GM23338 (cell line): ENCODE measurements around the gene TOX2. TPM values are rescaled to one million over a fixed set of nuclear protein-coding genes. Genes with fewer than 3 reads are reported as not detected.
A peak's percentile ranks its signal among the peaks of the same experiment; 100 is the strongest.

Experiments used
- ATAC-seq: fragments of 200-7000 bp; cut with Tn5 transposase; 3 replicates; pipeline ENCODE4 v1.9.1; 2020
- DNase-seq: peaks from one replicate; pipeline ENCODE4 v3.0.0-alpha.2; 2015; ENCODE audit warnings: low spot score
- H2AFZ ChIP-seq: fragments of 200-600 bp; sonication (generic); 2 replicates; pipeline ENCODE4 v1.8.0; 2016; ENCODE audit warnings: antibody characterized with exemption, mild to moderate bottlenecking, moderate library complexity
- H3F3A ChIP-seq: fragments of 200-600 bp; sonication (generic); replicated peaks from 2 replicates; pipeline ENCODE4 v1.8.0; 2017; ENCODE audit warnings: antibody characterized with exemption, mixed run types, low read depth
- H3K27ac ChIP-seq: fragments of 200-600 bp; sonication (generic); 2 replicates; pipeline ENCODE4 v1.6.1; 2016; ENCODE audit warnings: low read depth
- H3K27me3 ChIP-seq: fragments of 200-600 bp; sonication (generic); 2 replicates; pipeline ENCODE4 v1.8.0; 2016; ENCODE audit warnings: mild to moderate bottlenecking, mixed run types, moderate library complexity; ENCODE audit not compliant: insufficient read depth
- H3K36me3 ChIP-seq: fragments of 200-600 bp; sonication (generic); 2 replicates; pipeline ENCODE4 v1.8.0; 2016; ENCODE audit warnings: mild to moderate bottlenecking; ENCODE audit not compliant: insufficient read depth
- H3K4me1 ChIP-seq: fragments of 200-600 bp; sonication (generic); 2 replicates; pipeline ENCODE4 v1.8.0; 2016; ENCODE audit warnings: mild to moderate bottlenecking, moderate library complexity; ENCODE audit not compliant: insufficient read depth
- H3K4me2 ChIP-seq: fragments of 200-600 bp; sonication (generic); 2 replicates; pipeline ENCODE4 v1.7.1; 2017; ENCODE audit warnings: mixed run types
- H3K4me3 ChIP-seq: fragments of 200-600 bp; sonication (generic); 2 replicates; pipeline ENCODE4 v1.6.1; 2016; ENCODE audit warnings: mixed run types
- H3K79me2 ChIP-seq: fragments of 200-600 bp; sonication (generic); replicated peaks from 2 replicates; pipeline ENCODE4 v1.8.0; 2017; ENCODE audit warnings: mild to moderate bottlenecking; ENCODE audit not compliant: insufficient read depth
- H3K9me2 ChIP-seq: fragments of 200-600 bp; sonication (generic); 2 replicates; pipeline ENCODE4 v1.8.0; 2017; ENCODE audit not compliant: insufficient read depth
- H4K20me1 ChIP-seq: fragments of 200-600 bp; sonication (generic); replicated peaks from 2 replicates; pipeline ENCODE4 v1.8.0; 2017; ENCODE audit warnings: mild to moderate bottlenecking; ENCODE audit not compliant: insufficient read depth
- H3K27ac Mint-ChIP-seq: 2 replicates; pipeline ENCODE4 v1.8.0; 2020; ENCODE audit warnings: inconsistent platforms, mild to moderate bottlenecking, moderate library complexity, mixed read lengths
- H3K27me3 Mint-ChIP-seq: 3 replicates; pipeline ENCODE4 v1.8.0; 2022; ENCODE audit warnings: low read depth, mild to moderate bottlenecking, moderate library complexity, mixed read lengths, inconsistent platforms; ENCODE audit not compliant: insufficient read depth, poor library complexity
- H3K36me3 Mint-ChIP-seq: 3 replicates; pipeline ENCODE4 v1.8.0; 2021; ENCODE audit warnings: low read depth, mild to moderate bottlenecking, inconsistent platforms, moderate library complexity, mixed read lengths
- H3K4me1 Mint-ChIP-seq: 3 replicates; pipeline ENCODE4 v1.8.0; 2020; ENCODE audit warnings: mild to moderate bottlenecking, inconsistent platforms, mixed read lengths
- H3K4me3 Mint-ChIP-seq: 3 replicates; pipeline ENCODE4 v1.8.0; 2021; ENCODE audit warnings: moderate library complexity, mild to moderate bottlenecking, inconsistent platforms, mixed read lengths
- H3K9me3 Mint-ChIP-seq: 3 replicates; pipeline ENCODE4 v1.8.0; 2020; ENCODE audit warnings: moderate library complexity, mild to moderate bottlenecking, inconsistent platforms, mixed read lengths
- EZH2phosphoT487 ChIP-seq: fragments of 200-600 bp; sonication (generic); IDR thresholded peaks from one replicate; pipeline ENCODE4 v1.8.1; 2018; ENCODE audit warnings: antibody characterized with exemption; ENCODE audit not compliant: unreplicated experiment
- polyA plus RNA-seq: library from polyadenylated mRNA; unstranded; fragments of >200 nt; fragmentation: Nextera tagmentation; extraction: Ambion mirVana; gene quantifications from 2 replicates; pipeline ENCODE4 v1.2.1, GENCODE V29; 2016
- total RNA-seq: library from RNA; depleted of rRNA; stranded (reverse); fragments of >200 nt; shearing (Covaris generic); gene quantifications from 2 replicates; pipeline ENCODE4 v1.2.3, GENCODE V29; 2014
- TF ChIP-seq, protein P1 (sequence below): IDR thresholded peaks from 2 replicates; pipeline ENCODE4 v1.6.1; 2016; ENCODE audit warnings: antibody characterized with exemption
- TF ChIP-seq, protein P2 (sequence below), 2 experiments: fragments of 200-600 bp in 1 of 2; sonication (generic) in 1 of 2; conservative IDR thresholded peaks; 2 replicates each; pipeline versions ENCODE4 v1.5.1 to v1.6.1; 2016 to 2017; ENCODE audit warnings: antibody characterized with exemption in 2 of 2, low read depth in 2 of 2, mild to moderate bottlenecking in 2 of 2, moderate library complexity in 1 of 2
- TF ChIP-seq, protein P3 (sequence below): fragments of 250-450 bp; sonication (Bioruptor Pico); IDR thresholded peaks from 2 replicates; pipeline ENCODE4 v1.5.0; 2020; ENCODE audit warnings: mild to moderate bottlenecking, moderate library complexity

Gene TOX2
- total and polyA plus RNA-seq, 2 experiments from 2014 or later = 1.4 to 1.5 TPM

DNA sequence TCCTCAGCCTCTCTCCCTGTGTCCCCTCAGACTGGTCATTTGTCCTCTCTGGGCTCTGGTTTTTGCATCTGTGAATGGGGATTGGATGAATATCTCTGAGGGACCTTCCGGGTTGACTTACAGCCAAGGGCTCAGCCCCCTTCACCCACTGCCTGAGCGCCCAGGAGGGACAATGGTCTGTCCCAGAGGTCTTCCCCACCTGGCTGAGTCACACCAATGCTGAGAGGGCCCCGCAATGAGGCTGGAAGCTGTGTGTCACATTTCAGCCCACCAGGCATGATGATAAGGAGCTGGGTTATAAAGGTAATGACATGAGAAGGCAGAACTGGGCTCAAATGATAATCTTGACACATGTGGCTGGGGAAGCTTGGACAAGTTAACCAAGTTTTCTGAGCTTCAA is 70.5 kb downstream of the TOX2 start:
- Histone ChIP-seq H2AFZ (no peak overlapping the region), H3K36me3 (no peaks in the 10 kb centered on the region), H3K4me1 (no peaks in the 10 kb centered on the region), H3K9me2 (0 out of 2 replicates have a peak, but pooled peaks cover 3% of the 10 kb centered on the region), H3K27ac (no peak overlapping the region), H4K20me1 (no peaks in the 10 kb centered on the region), H3F3A (no peaks in the 10 kb centered on the region), H3K4me3 (no peak overlapping the region), H3K79me2 (no peaks in the 10 kb centered on the region), H3K27me3 (no peaks in the 10 kb centered on the region), H3K4me2 (no peak overlapping the region)
- peaks cover 7% of the 10 kb centered on the region for H3K27me3 Mint-ChIP-seq
- TF ChIP-seq, protein P1, sequence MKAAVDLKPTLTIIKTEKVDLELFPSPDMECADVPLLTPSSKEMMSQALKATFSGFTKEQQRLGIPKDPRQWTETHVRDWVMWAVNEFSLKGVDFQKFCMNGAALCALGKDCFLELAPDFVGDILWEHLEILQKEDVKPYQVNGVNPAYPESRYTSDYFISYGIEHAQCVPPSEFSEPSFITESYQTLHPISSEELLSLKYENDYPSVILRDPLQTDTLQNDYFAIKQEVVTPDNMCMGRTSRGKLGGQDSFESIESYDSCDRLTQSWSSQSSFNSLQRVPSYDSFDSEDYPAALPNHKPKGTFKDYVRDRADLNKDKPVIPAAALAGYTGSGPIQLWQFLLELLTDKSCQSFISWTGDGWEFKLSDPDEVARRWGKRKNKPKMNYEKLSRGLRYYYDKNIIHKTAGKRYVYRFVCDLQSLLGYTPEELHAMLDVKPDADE = no peak
- H3K9me3 Mint-ChIP-seq = peaks cover 6% of the 10 kb centered on the region; the same call in 1 of the 3 replicates
- no peaks in the 10 kb centered on the region for H3K36me3 Mint-ChIP-seq
- H3K4me3 Mint-ChIP-seq = no peak overlapping the region
- no peak for DNase-seq
- no peak overlapping the region for H3K27ac Mint-ChIP-seq
- ATAC-seq = no peak
- no peaks in the 10 kb centered on the region; the same call in 2 of the 3 replicates for H3K4me1 Mint-ChIP-seq

DNA sequence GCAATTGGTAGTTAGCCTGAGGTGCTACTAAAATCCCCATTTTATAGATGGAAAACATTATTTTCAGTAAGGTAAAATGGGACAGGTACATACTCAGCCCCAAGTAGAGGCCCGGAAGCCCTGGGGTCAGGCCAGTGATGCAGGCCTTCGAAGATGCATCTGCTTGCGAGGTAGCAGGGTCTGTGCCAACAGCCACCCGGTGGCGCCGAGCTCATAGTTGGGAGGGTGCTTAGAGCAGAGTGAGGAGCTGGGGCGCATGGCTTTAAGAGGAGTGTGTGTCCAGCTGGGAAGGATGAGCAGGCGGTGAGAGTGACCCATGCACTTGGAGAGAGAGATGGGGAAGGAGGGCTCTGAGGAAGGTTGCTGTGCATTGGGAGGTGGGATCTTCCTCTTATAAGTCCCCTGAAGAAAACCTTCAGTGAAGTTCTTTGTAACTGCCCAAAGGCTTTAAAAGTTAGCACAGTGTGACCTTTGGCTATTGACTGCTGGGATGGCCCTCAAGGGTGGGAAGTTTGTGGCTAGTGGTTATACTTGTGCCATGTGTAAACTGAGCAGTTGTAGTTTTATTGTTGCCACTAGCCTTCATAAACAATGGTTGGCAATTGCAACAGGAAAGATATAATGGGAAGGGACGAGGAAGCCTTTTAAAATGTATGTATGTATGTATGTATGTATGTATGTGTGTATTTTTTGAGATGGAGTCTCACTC is 71.1 kb downstream of the TOX2 start:
- no peaks in the 10 kb centered on the region for H4K20me1 ChIP-seq
- no peaks in the 10 kb centered on the region for H3K79me2 ChIP-seq
- TF ChIP-seq, protein P1 = no peak
- TF ChIP-seq, protein P2, sequence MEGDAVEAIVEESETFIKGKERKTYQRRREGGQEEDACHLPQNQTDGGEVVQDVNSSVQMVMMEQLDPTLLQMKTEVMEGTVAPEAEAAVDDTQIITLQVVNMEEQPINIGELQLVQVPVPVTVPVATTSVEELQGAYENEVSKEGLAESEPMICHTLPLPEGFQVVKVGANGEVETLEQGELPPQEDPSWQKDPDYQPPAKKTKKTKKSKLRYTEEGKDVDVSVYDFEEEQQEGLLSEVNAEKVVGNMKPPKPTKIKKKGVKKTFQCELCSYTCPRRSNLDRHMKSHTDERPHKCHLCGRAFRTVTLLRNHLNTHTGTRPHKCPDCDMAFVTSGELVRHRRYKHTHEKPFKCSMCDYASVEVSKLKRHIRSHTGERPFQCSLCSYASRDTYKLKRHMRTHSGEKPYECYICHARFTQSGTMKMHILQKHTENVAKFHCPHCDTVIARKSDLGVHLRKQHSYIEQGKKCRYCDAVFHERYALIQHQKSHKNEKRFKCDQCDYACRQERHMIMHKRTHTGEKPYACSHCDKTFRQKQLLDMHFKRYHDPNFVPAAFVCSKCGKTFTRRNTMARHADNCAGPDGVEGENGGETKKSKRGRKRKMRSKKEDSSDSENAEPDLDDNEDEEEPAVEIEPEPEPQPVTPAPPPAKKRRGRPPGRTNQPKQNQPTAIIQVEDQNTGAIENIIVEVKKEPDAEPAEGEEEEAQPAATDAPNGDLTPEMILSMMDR (conservative IDR thresholded peaks at IDR 0.05; ENCODE audit: low read depth in 2 of 2) = peak in 1 of 2 experiments; percentile 36; a peak in 2 of 4 replicates
- TF ChIP-seq, protein P3, sequence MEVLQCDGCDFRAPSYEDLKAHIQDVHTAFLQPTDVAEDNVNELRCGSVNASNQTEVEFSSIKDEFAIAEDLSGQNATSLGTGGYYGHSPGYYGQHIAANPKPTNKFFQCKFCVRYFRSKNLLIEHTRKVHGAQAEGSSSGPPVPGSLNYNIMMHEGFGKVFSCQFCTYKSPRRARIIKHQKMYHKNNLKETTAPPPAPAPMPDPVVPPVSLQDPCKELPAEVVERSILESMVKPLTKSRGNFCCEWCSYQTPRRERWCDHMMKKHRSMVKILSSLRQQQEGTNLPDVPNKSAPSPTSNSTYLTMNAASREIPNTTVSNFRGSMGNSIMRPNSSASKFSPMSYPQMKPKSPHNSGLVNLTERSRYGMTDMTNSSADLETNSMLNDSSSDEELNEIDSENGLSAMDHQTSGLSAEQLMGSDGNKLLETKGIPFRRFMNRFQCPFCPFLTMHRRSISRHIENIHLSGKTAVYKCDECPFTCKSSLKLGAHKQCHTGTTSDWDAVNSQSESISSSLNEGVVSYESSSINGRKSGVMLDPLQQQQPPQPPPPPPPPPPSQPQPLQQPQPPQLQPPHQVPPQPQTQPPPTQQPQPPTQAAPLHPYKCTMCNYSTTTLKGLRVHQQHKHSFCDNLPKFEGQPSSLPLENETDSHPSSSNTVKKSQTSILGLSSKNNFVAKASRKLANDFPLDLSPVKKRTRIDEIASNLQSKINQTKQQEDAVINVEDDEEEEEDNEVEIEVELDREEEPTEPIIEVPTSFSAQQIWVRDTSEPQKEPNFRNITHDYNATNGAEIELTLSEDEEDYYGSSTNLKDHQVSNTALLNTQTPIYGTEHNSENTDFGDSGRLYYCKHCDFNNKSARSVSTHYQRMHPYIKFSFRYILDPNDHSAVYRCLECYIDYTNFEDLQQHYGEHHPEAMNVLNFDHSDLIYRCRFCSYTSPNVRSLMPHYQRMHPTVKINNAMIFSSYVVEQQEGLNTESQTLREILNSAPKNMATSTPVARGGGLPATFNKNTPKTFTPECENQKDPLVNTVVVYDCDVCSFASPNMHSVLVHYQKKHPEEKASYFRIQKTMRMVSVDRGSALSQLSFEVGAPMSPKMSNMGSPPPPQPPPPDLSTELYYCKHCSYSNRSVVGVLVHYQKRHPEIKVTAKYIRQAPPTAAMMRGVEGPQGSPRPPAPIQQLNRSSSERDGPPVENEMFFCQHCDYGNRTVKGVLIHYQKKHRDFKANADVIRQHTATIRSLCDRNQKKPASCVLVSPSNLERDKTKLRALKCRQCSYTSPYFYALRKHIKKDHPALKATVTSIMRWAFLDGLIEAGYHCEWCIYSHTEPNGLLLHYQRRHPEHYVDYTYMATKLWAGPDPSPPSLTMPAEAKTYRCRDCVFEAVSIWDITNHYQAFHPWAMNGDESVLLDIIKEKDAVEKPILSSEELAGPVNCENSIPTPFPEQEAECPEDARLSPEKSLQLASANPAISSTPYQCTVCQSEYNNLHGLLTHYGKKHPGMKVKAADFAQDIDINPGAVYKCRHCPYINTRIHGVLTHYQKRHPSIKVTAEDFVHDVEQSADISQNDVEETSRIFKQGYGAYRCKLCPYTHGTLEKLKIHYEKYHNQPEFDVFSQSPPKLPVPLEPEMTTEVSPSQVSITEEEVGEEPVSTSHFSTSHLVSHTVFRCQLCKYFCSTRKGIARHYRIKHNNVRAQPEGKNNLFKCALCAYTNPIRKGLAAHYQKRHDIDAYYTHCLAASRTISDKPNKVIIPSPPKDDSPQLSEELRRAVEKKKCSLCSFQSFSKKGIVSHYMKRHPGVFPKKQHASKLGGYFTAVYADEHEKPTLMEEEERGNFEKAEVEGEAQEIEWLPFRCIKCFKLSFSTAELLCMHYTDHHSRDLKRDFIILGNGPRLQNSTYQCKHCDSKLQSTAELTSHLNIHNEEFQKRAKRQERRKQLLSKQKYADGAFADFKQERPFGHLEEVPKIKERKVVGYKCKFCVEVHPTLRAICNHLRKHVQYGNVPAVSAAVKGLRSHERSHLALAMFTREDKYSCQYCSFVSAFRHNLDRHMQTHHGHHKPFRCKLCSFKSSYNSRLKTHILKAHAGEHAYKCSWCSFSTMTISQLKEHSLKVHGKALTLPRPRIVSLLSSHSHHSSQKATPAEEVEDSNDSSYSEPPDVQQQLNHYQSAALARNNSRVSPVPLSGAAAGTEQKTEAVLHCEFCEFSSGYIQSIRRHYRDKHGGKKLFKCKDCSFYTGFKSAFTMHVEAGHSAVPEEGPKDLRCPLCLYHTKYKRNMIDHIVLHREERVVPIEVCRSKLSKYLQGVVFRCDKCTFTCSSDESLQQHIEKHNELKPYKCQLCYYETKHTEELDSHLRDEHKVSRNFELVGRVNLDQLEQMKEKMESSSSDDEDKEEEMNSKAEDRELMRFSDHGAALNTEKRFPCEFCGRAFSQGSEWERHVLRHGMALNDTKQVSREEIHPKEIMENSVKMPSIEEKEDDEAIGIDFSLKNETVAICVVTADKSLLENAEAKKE (CRISPR knock-in tag) = no peak
- TF ChIP-seq EZH2phosphoT487 = no peak
- no peak overlapping the region for H2AFZ ChIP-seq
- H3K4me3 ChIP-seq = no peak overlapping the region
- Mint-ChIP-seq H3K4me3 (no peak overlapping the region), H3K27me3 (peaks cover 7% of the 10 kb centered on the region), H3K4me1 (no peaks in the 10 kb centered on the region; the same call in 2 of the 3 replicates), H3K27ac (no peak overlapping the region), H3K9me3 (peaks cover 6% of the 10 kb centered on the region; the same call in 1 of the 3 replicates), H3K36me3 (no peaks in the 10 kb centered on the region)
- H3K4me2 ChIP-seq = no peak overlapping the region
- no peaks in the 10 kb centered on the region for H3K36me3 ChIP-seq
- H3K27ac ChIP-seq = no peak overlapping the region
- DNase-seq = peak; percentile 15
- 0 out of 2 replicates have a peak, but pooled peaks cover 3% of the 10 kb centered on the region for H3K9me2 ChIP-seq
- peak; percentile 58 for ATAC-seq
- H3K4me1 ChIP-seq = no peaks in the 10 kb centered on the region
- no peaks in the 10 kb centered on the region for H3F3A ChIP-seq
- H3K27me3 ChIP-seq = no peaks in the 10 kb centered on the region
